Measurements from ENCODE around the gene NFIL3. TPM values are rescaled to one million over a fixed set of nuclear protein-coding genes. Genes with fewer than 3 reads are reported as not detected.

The NFIL3 gene, protein sequence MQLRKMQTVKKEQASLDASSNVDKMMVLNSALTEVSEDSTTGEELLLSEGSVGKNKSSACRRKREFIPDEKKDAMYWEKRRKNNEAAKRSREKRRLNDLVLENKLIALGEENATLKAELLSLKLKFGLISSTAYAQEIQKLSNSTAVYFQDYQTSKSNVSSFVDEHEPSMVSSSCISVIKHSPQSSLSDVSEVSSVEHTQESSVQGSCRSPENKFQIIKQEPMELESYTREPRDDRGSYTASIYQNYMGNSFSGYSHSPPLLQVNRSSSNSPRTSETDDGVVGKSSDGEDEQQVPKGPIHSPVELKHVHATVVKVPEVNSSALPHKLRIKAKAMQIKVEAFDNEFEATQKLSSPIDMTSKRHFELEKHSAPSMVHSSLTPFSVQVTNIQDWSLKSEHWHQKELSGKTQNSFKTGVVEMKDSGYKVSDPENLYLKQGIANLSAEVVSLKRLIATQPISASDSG
- 8.9 to 10.4 TPM (median 9.7 TPM) in 5 replicates for total RNA-seq (2022; extraction: Qiagen RNA extraction)

GRCh38 chr9:91423785-91424402 is at the start of gene NFIL3:
Gene NFIL3 (minus strand): TSS chr9:91423832. CDS start chr9:91410734, 13,098 bp downstream.

GRCh38 chr9:91361291-91362050 is 62.2 kb downstream of the NFIL3 start, which contains the start of gene AUH:
Gene AUH (minus strand): TSS chr9:91361918. CDS start chr9:91361889, 29 bp downstream.

Other genes starting within 250 kb of the NFIL3 start
- gene AUH, start 61.9 kb downstream of the NFIL3 start, total RNA-seq (2022; extraction: Qiagen RNA extraction): 9.0 to 10.1 TPM (median 9.9 TPM) in 5 replicates

Measured in A549 treated with AZD2906 at 1 μM for 4 hours (cell line).